ENCODE data around the gene SCRT2. TPM values are rescaled to one million over a fixed set of nuclear protein-coding genes. Genes with fewer than 3 reads are reported as not detected.

The SCRT2 gene
- total RNA-seq, result not detected in 2 replicates

DNA sequence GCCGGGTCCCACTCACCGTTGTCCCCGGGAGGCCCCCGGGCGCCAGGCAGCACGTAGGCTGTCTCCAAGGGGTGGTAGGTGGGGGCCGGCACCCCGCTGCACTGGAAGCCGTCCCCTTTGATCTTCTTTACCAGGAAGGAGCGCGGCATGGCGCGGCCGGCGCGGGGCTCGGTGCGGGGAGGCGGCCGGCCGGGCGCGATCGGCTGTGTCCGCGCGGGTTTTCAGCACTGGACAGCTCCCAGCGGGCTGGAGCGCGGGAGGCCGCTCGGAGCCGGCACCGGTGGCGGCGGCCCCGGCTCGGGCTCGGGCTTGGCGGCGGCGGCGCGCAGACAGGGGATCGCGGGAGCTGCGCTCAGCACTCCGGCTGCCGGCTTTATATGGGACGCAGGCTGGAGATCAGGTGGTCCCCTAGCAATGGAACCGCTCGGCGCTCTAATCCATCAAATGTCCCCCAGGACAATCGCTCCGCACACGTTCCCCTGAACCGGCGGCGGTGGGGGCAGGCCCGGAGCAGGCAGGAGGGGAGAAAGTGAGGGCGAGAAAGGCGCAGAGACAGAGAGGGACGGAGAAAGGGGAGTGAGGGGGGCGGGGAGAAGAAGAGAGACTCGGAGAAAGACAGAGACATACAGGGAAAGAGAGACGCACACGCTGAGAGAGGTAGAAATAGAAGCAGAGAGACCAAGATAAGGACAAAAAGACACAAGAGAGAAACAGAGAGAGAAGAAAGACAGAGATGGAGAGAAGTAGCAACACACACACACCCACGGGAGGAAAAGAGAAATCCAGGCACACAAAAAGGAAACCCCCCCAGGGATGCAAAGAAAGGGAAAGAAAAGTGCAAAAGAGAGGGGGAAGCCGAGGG, at the start of gene SCRT2:
Gene SCRT2, minus strand, starts transcription at position 350 of the 862 bp plus-strand sequence. Its CDS starts 201 bp downstream, at position 149.

DNA sequence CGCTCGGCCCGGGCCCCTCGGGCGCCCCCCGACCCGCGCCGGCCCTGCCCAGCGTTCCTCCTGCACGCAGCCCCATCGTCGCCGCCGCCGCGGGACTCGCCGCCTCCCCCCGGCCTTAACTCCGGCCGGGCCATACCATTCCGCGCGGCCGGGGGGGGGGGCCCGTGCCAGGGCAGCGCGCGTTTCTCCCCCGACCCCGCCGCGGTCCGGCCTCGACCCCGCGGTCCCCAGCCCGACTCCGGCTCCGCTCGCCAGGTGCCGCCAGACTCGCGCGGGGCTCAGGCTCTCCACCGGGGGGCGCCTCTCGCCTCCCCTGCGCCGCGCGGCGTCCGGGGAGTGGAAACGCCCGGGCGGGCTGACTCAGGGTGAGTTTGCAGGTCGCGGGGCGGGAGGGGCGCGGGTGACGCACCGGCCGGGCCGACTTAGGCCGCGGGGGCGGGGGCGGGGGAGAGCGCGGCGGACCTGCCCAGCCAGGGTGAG, 22.5 kb downstream of the SCRT2 start, which contains the start of gene SRXN1:
Gene SRXN1, minus strand, starts transcription at position 91 of the 480 bp plus-strand sequence. Its CDS starts 15 bp downstream, at position 76.

Other genes with a start within 250 kb of the SCRT2 start
- 63.1 and 78.4 TPM in 2 replicates for gene TBC1D20, start 213.3 kb downstream of the SCRT2 start, total RNA-seq
- gene CSNK2A1, start 132.0 kb downstream of the SCRT2 start, total RNA-seq, result 109 and 121 TPM in 2 replicates
- not detected in 2 replicates for gene TCF15, start 65.5 kb downstream of the SCRT2 start, total RNA-seq
- gene SRXN1, start 22.6 kb downstream of the SCRT2 start, total RNA-seq, result 57.0 and 59.7 TPM in 2 replicates
- gene SLC52A3, start 92.7 kb upstream of the SCRT2 start, total RNA-seq, result not detected in 2 replicates
- 2.6 and 2.8 TPM in 2 replicates for gene FAM110A, start 157.9 kb upstream of the SCRT2 start, total RNA-seq
- under 0.01 TPM in 2 replicates for gene ANGPT4, start 240.5 kb upstream of the SCRT2 start, total RNA-seq

Measured in hair follicle dermal papilla cell (primary cell).